PC-3 (cell line): ENCODE measurements around the gene HMCN1. TPM values are rescaled to one million over a fixed set of nuclear protein-coding genes. Genes with fewer than 3 reads are reported as not detected.
A peak's percentile ranks its signal among the peaks of the same experiment; 100 is the strongest.

ENCODE experiments used
- ATAC-seq: fragments of 200-7000 bp; cut with Tn5 transposase; 2 replicates; pipeline ENCODE4 v1.9.1; 2020; ENCODE audit warnings: mild to moderate bottlenecking, moderate library complexity
- BruUV-seq: library from RNA; stranded (reverse); fragments of 400-500 nt; replicated peaks from 2 replicates; lab custom pipeline; 2021; lab: Mats Ljungman, UMichigan
- CTCF ChIA-PET: fragments of 300-600 bp; sonication (Branson Sonifier 250); formaldehyde crosslinking; loops from one replicate; lab custom pipeline; 2022; ENCODE audit warnings: antibody characterized with exemption; lab: Charles Lee
- POLR2A ChIA-PET: fragments of 300-600 bp; sonication (Branson Sonifier 250); formaldehyde crosslinking; loops from one replicate; lab custom pipeline; 2022; ENCODE audit warnings: antibody characterized with exemption; ENCODE audit not compliant: unreplicated experiment; lab: Charles Lee
- DNase-seq: peaks from one replicate; pipeline ENCODE4 v3.0.0-alpha.2; 2015
- H2AFZ ChIP-seq: fragments of 300-600 bp; sonication (generic); 2 replicates; pipeline ENCODE4 v1.6.0; 2016; ENCODE audit warnings: antibody characterized with exemption, low read length
- H3F3A ChIP-seq: fragments of 300-600 bp; sonication (generic); one replicate; pipeline ENCODE4 v1.6.0; 2017; ENCODE audit warnings: antibody characterized with exemption, low read length, control low read depth, mild to moderate bottlenecking; ENCODE audit not compliant: unreplicated experiment
- H3K27ac ChIP-seq: fragments of 300-600 bp; sonication (generic); 2 replicates; pipeline ENCODE4 v1.5.1; 2016; ENCODE audit warnings: mild to moderate bottlenecking, low read length
- H3K27me3 ChIP-seq: fragments of 300-600 bp; sonication (generic); 2 replicates; pipeline ENCODE4 v1.6.1; 2016; ENCODE audit warnings: low read length, mixed read lengths
- H3K36me3 ChIP-seq: fragments of 300-600 bp; sonication (generic); 2 replicates; pipeline ENCODE4 v1.6.1; 2016; ENCODE audit warnings: low read depth, mixed run types, low read length, mixed read lengths
- H3K4me1 ChIP-seq: fragments of 300-600 bp; sonication (generic); 2 replicates; pipeline ENCODE4 v1.5.1; 2016; ENCODE audit warnings: low read length; ENCODE audit not compliant: insufficient read depth
- H3K4me2 ChIP-seq: fragments of 300-600 bp; sonication (generic); 2 replicates; pipeline ENCODE4 v1.6.0; 2016; ENCODE audit warnings: low read length
- H3K4me3 ChIP-seq: fragments of 300-600 bp; sonication (generic); 2 replicates; pipeline ENCODE4 v1.5.1; 2016; ENCODE audit warnings: mild to moderate bottlenecking, low read length, mixed read lengths
- H3K79me2 ChIP-seq: fragments of 300-600 bp; sonication (generic); 2 replicates; pipeline ENCODE4 v1.6.1; 2017; ENCODE audit warnings: low read length, mixed read lengths
- H3K9ac ChIP-seq: fragments of 300-600 bp; sonication (generic); 2 replicates; pipeline ENCODE4 v1.6.0; 2016; ENCODE audit warnings: mild to moderate bottlenecking, low read length
- H3K9me2 ChIP-seq: fragments of 300-600 bp; sonication (generic); replicated peaks from 2 replicates; pipeline ENCODE4 v1.6.1; 2016; ENCODE audit warnings: mixed run types, low read length, mixed read lengths
- H3K9me3 ChIP-seq: fragments of 300-600 bp; sonication (generic); 2 replicates; pipeline ENCODE4 v1.6.1; 2016; ENCODE audit warnings: low read length, mixed read lengths
- H4K20me1 ChIP-seq: fragments of 300-600 bp; sonication (generic); 2 replicates; pipeline ENCODE4 v1.6.1; 2016; ENCODE audit warnings: low read length, mixed read lengths
- EZH2 ChIP-seq: fragments of 300-600 bp; sonication (generic); IDR thresholded peaks from one replicate; pipeline ENCODE4 v1.6.1; 2017; ENCODE audit warnings: antibody characterized with exemption, mild to moderate bottlenecking, low read length; ENCODE audit not compliant: unreplicated experiment
- EZH2phosphoT487 ChIP-seq: fragments of 300-600 bp; sonication (generic); IDR thresholded peaks from 2 replicates; pipeline ENCODE4 v1.6.1; 2018; ENCODE audit warnings: mild to moderate bottlenecking, antibody characterized with exemption, low read length, borderline replicate concordance
- intact Hi-C: fragments of 100-400 bp; cut with micrococcal nuclease; formaldehyde crosslinking; loops from 2 replicates; pipeline ENCODE4 v1.9.0; 2023
- total RNA-seq: library from RNA; depleted of rRNA; stranded (reverse); fragments of >200 nt; gene quantifications from 2 replicates; pipeline ENCODE4 v1.2.3, GENCODE V29; 2014
- TF ChIP-seq, protein P1 (sequence below): fragments of 300-600 bp; sonication (generic); conservative IDR thresholded peaks from 2 replicates; pipeline ENCODE4 v1.5.1; 2017; ENCODE audit warnings: antibody characterized with exemption, low read depth, mild to moderate bottlenecking, low read length

HMCN1 gene
- total RNA-seq, 1 experiment from 2014 or later = 0.66 TPM

DNA sequence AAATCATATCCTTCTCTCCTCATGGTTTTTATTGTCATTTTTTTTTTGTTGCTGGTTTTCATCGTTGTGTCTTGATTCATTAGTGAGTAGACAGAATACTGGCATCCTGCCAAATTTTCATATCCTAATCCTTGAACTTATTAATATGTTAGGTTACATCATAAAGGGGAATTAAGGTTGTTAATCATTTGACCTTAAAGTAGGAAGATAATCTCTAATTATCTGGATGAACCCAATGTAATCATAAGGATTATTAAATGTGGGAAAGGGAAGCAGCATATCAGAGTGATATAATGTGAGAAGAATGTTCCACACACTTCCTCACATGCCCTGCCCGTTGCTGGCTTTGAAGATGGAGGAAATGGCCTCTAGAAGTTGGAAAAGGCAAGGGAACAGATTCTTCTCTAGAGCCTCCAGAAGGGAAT, 299.7 kb downstream of the HMCN1 start:
- Histone ChIP-seq H3F3A (no peaks in the 10 kb centered on the region), H3K4me3 (no peak overlapping the region), H2AFZ (no peak overlapping the region), H3K27me3 (no peaks in the 10 kb centered on the region), H3K27ac (no peak overlapping the region), H3K9me2 (no peaks in the 10 kb centered on the region), H3K9ac (no peak overlapping the region), H3K4me1 (no peaks in the 10 kb centered on the region), H3K79me2 (no peaks in the 10 kb centered on the region), H3K4me2 (no peak overlapping the region), H3K36me3 (no peaks in the 10 kb centered on the region), H3K9me3 (no peaks in the 10 kb centered on the region), H4K20me1 (no peaks in the 10 kb centered on the region)
- CTCF ChIA-PET = no interaction called here
- no TSS peak for BruUV-seq
- TF ChIP-seq, protein P1, sequence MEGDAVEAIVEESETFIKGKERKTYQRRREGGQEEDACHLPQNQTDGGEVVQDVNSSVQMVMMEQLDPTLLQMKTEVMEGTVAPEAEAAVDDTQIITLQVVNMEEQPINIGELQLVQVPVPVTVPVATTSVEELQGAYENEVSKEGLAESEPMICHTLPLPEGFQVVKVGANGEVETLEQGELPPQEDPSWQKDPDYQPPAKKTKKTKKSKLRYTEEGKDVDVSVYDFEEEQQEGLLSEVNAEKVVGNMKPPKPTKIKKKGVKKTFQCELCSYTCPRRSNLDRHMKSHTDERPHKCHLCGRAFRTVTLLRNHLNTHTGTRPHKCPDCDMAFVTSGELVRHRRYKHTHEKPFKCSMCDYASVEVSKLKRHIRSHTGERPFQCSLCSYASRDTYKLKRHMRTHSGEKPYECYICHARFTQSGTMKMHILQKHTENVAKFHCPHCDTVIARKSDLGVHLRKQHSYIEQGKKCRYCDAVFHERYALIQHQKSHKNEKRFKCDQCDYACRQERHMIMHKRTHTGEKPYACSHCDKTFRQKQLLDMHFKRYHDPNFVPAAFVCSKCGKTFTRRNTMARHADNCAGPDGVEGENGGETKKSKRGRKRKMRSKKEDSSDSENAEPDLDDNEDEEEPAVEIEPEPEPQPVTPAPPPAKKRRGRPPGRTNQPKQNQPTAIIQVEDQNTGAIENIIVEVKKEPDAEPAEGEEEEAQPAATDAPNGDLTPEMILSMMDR = no peak
- TF ChIP-seq EZH2 = no peak
- no peak for TF ChIP-seq EZH2phosphoT487
- ATAC-seq (no peak), DNase-seq (no peak)
- intact Hi-C loops = no loop called here
- POLR2A ChIA-PET = no interaction called here

DNA sequence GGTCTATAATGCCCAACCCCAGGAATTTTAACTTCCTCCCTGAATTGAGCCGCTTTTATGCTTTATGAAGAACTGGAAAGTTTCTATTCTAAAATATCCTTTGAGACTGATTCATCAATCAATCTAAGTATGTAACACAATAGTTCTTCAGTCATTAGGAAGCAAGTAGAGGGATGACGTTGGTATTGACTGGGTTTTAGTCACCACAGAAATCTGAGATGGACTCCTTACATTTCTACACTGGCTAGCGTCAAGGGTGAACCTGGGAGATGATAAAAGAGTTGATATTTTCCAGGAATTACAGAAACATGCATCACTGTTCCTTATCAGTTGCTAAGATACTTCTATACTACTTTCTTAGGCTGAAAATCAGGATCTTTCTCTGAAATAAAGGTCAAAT, 308.0 kb downstream of the HMCN1 start:
- ATAC-seq (no peak), DNase-seq (peak; percentile 5)
- Histone ChIP-seq H3K27ac (no peak overlapping the region), H3K4me2 (no peak overlapping the region), H3K4me1 (no peaks in the 10 kb centered on the region), H4K20me1 (no peaks in the 10 kb centered on the region), H3K9me2 (no peaks in the 10 kb centered on the region), H3K4me3 (no peak overlapping the region), H2AFZ (no peak overlapping the region), H3K9ac (no peak overlapping the region), H3K79me2 (no peaks in the 10 kb centered on the region), H3K36me3 (no peaks in the 10 kb centered on the region), H3K9me3 (no peaks in the 10 kb centered on the region), H3F3A (no peaks in the 10 kb centered on the region), H3K27me3 (no peaks in the 10 kb centered on the region)
- no TSS peak for BruUV-seq
- ChIA-PET CTCF (no interaction called here), POLR2A (no interaction called here)
- TF ChIP-seq EZH2 (no peak), EZH2phosphoT487 (no peak)
- TF ChIP-seq, protein P1 = no peak
- intact Hi-C loops = no loop called here

DNA sequence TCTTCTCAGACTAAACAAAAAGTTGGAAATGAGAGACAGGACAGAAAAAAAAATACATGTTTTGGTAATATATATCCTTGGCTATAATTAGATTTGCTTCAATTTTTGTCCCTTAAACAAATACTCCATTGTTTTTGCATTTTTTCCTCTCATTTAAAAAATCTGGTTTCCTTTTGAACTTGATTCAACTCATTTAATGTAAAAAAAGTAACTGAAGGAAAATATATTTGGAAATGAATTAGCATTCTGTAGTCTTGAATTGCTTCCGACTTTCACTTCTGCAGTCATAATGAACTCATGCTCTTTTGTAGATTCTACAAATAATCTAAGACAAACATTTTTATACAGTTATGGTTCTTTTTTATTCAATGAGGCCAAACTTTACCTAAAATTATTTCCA, 309.1 kb downstream of the HMCN1 start:
- Histone ChIP-seq H3K27me3 (no peaks in the 10 kb centered on the region), H3K27ac (no peak overlapping the region), H4K20me1 (no peaks in the 10 kb centered on the region), H3K4me3 (no peak overlapping the region), H3K36me3 (no peaks in the 10 kb centered on the region), H2AFZ (no peak overlapping the region), H3K79me2 (no peaks in the 10 kb centered on the region), H3K4me2 (no peak overlapping the region), H3K9me2 (no peaks in the 10 kb centered on the region), H3K9ac (no peak overlapping the region), H3K4me1 (0 out of 2 replicates have a peak, but pooled peaks cover 4% of the 10 kb centered on the region), H3K9me3 (no peaks in the 10 kb centered on the region), H3F3A (no peaks in the 10 kb centered on the region)
- ATAC-seq (no peak), DNase-seq (no peak)
- ChIA-PET CTCF (no interaction called here), POLR2A (no interaction called here)
- no TSS peak for BruUV-seq
- TF ChIP-seq EZH2 = no peak
- TF ChIP-seq, protein P1 = no peak
- TF ChIP-seq EZH2phosphoT487 = no peak
- intact Hi-C loops = no loop called here
